HCT116 (cell line): ENCODE results near the gene HMCN2. TPM values are rescaled to one million over a fixed set of nuclear protein-coding genes. Genes with fewer than 3 reads are reported as not detected.

Source experiments
- ATAC-seq: fragments of 200-7000 bp; cut with Tn5 transposase; 2 replicates; pipeline ENCODE4 v1.9.1; 2020; ENCODE audit warnings: mild to moderate bottlenecking, moderate library complexity
- BruUV-seq: library from RNA; stranded (reverse); fragments of 400-500 nt; replicated peaks from 2 replicates; lab custom pipeline; 2021; lab: Mats Ljungman, UMichigan
- CTCF ChIA-PET: fragments of 300-600 bp; sonication (Branson Sonifier 250); formaldehyde crosslinking; loops from one replicate; lab custom pipeline; 2021; ENCODE audit warnings: antibody characterized with exemption; lab: Charles Lee
- POLR2A ChIA-PET: fragments of 300-600, 350-600 bp; sonication (Branson Sonifier 250); formaldehyde crosslinking; loops from one replicate; lab custom pipeline; 2021; ENCODE audit warnings: antibody characterized with exemption; lab: Charles Lee
- RAD21 ChIA-PET, 2 experiments: fragments of 300-600 bp; sonication (Branson Sonifier 250); formaldehyde crosslinking; loops; one replicate each; lab custom pipeline; 2023; ENCODE audit warnings: low total read pairs in 2 of 2; ENCODE audit not compliant: uncharacterized antibody in 2 of 2, unreplicated experiment in 2 of 2, low non-redundant PET in 1 of 2; lab: Charles Lee
- DNase-seq: peaks from one replicate; pipeline ENCODE4 v3.0.0-alpha.2; 2010; ENCODE audit warnings: low read depth, low spot score
- H2AFZ ChIP-seq: fragments of 200-600 bp; shearing (Covaris generic), sonication (generic); 2 replicates; pipeline ENCODE4 v1.6.1; 2017; ENCODE audit warnings: low read depth, mixed run types, mixed read lengths, antibody characterized with exemption, low read length; ENCODE audit not compliant: poor library complexity, severe bottlenecking
- H3K27ac ChIP-seq: 2 replicates; pipeline ENCODE4 v1.5.1; 2012; ENCODE audit warnings: low read depth, low read length
- H3K27me3 ChIP-seq: fragments of 200-600 bp; sonication (generic); 2 replicates; pipeline ENCODE4 v1.6.1; 2016; ENCODE audit warnings: mixed run types, low read length, mixed read lengths; ENCODE audit not compliant: insufficient read depth
- H3K36me3 ChIP-seq, 2 experiments: fragments of 200-500 bp in 1 of 2; fragments of 200-600 bp in 1 of 2; sonication (Bioruptor generic) in 1 of 2; sonication (generic) in 1 of 2; 2 replicates each; pipeline versions ENCODE4 v1.5.1 to v1.6.1; 2014 to 2016; ENCODE audit warnings: low read length in 2 of 2, inconsistent platforms in 1 of 2, mixed read lengths in 1 of 2, mixed run types in 1 of 2; ENCODE audit not compliant: insufficient read depth in 2 of 2, control insufficient read depth in 1 of 2
- H3K4me1 ChIP-seq, 2 experiments: fragments of 200-600 bp in 1 of 2; sonication (generic) in 1 of 2; 2 replicates each; pipeline versions ENCODE4 v1.5.1 to v1.6.1; 2012 to 2017; ENCODE audit warnings: low read length in 2 of 2, inconsistent platforms in 1 of 2, mild to moderate bottlenecking in 1 of 2, mixed read lengths in 1 of 2, mixed run types in 1 of 2, moderate library complexity in 1 of 2; ENCODE audit not compliant: insufficient read depth in 2 of 2, control insufficient read depth in 1 of 2
- H3K4me2 ChIP-seq: fragments of 200-600 bp; sonication (generic); 2 replicates; pipeline ENCODE4 v1.6.1; 2017; ENCODE audit warnings: mixed run types, low read length, mixed read lengths
- H3K4me3 ChIP-seq, 2 experiments: fragments of 200-600 bp in 1 of 2; sonication (generic) in 1 of 2; replicated peaks in 1 of 2; 2 replicates each; pipeline ENCODE4 v1.5.1; 2011 to 2016; ENCODE audit warnings: low read length in 2 of 2, control low read depth in 1 of 2, low read depth in 1 of 2, mild to moderate bottlenecking in 1 of 2, mixed read lengths in 1 of 2, mixed run types in 1 of 2
- H3K79me2 ChIP-seq: fragments of 200-600 bp; sonication (generic); 2 replicates; pipeline ENCODE4 v1.6.1; 2017; ENCODE audit warnings: mild to moderate bottlenecking, mixed run types, low read length, moderate library complexity, mixed read lengths; ENCODE audit not compliant: insufficient read depth
- H3K9ac ChIP-seq: fragments of 200-600 bp; sonication (generic); 2 replicates; pipeline ENCODE4 v1.6.1; 2016; ENCODE audit warnings: low read length, mixed read lengths
- H3K9me2 ChIP-seq: fragments of 200-600 bp; sonication (generic), shearing (Covaris generic); 2 replicates; pipeline ENCODE4 v1.6.1; 2017; ENCODE audit warnings: mixed run types, mild to moderate bottlenecking, moderate library complexity; ENCODE audit not compliant: insufficient read depth
- H3K9me3 ChIP-seq, 2 experiments: fragments of 200-500 bp in 1 of 2; fragments of 200-600 bp in 1 of 2; sonication (Bioruptor generic) in 1 of 2; sonication (generic) in 1 of 2; 2 replicates each; pipeline ENCODE4 v1.6.1; 2014 to 2017; ENCODE audit warnings: low read length in 2 of 2, mixed read lengths in 2 of 2, inconsistent platforms in 1 of 2, low read depth in 1 of 2, mild to moderate bottlenecking in 1 of 2, mixed run types in 1 of 2, moderate library complexity in 1 of 2; ENCODE audit not compliant: control insufficient read depth in 1 of 2, insufficient read depth in 1 of 2
- H4K20me1 ChIP-seq: fragments of 200-600 bp; sonication (generic), shearing (Covaris generic); 2 replicates; pipeline ENCODE4 v1.6.1; 2017; ENCODE audit warnings: mixed run types, mild to moderate bottlenecking, moderate library complexity; ENCODE audit not compliant: insufficient read depth
- CBX3 ChIP-seq: IDR thresholded peaks from 2 replicates; pipeline ENCODE4 v1.6.1; 2012; ENCODE audit warnings: low read depth
- CEBPB ChIP-seq: IDR thresholded peaks from 2 replicates; pipeline ENCODE4 v1.6.1; 2012; ENCODE audit warnings: low read depth
- EGR1 ChIP-seq: IDR thresholded peaks from 2 replicates; pipeline ENCODE4 v1.6.1; 2012; ENCODE audit warnings: low read depth
- EZH2 ChIP-seq: fragments of 200-600 bp; sonication (generic); IDR thresholded peaks from 2 replicates; pipeline ENCODE4 v1.6.1; 2017; ENCODE audit warnings: antibody characterized with exemption, mixed run types
- FOSL1 ChIP-seq: IDR thresholded peaks from 2 replicates; pipeline ENCODE4 v1.6.1; 2012; ENCODE audit warnings: low read depth
- JUND ChIP-seq: IDR thresholded peaks from 2 replicates; pipeline ENCODE4 v1.6.1; 2012
- POLR2AphosphoS5 ChIP-seq: IDR thresholded peaks from 2 replicates; pipeline ENCODE4 v1.6.1; 2011; ENCODE audit warnings: mild to moderate bottlenecking, low read depth, low read length, moderate library complexity
- RAD21 ChIP-seq: IDR thresholded peaks from 2 replicates; pipeline ENCODE4 v1.6.1; 2012; ENCODE audit warnings: low read depth, mild to moderate bottlenecking
- REST ChIP-seq: IDR thresholded peaks from 2 replicates; pipeline ENCODE4 v1.6.1; 2012; ENCODE audit warnings: low read depth
- SIN3A ChIP-seq: IDR thresholded peaks from 2 replicates; pipeline ENCODE4 v1.6.1; 2012; ENCODE audit warnings: low read depth
- SP1 ChIP-seq: IDR thresholded peaks from 2 replicates; pipeline ENCODE4 v1.6.1; 2012; ENCODE audit warnings: low read depth
- SRF ChIP-seq: IDR thresholded peaks from 2 replicates; pipeline ENCODE4 v1.6.1; 2012; ENCODE audit warnings: low read depth
- TCF7L2 ChIP-seq: IDR thresholded peaks from 2 replicates; pipeline ENCODE4 v1.7.0; 2011; ENCODE audit warnings: borderline replicate concordance, inconsistent platforms; ENCODE audit not compliant: insufficient read depth, insufficient read length; ENCODE audit errors: extremely low read depth
- YY1 ChIP-seq: IDR thresholded peaks from 2 replicates; pipeline ENCODE4 v1.6.1; 2011; ENCODE audit warnings: low read length, low read depth, moderate library complexity, mild to moderate bottlenecking; ENCODE audit not compliant: insufficient replicate concordance; ENCODE audit errors: extremely low read depth
- ZBTB33 ChIP-seq: IDR thresholded peaks from 2 replicates; pipeline ENCODE4 v1.6.1; 2011; ENCODE audit warnings: mild to moderate bottlenecking, low read length, moderate library complexity; ENCODE audit not compliant: insufficient replicate concordance; ENCODE audit errors: extremely low read depth
- ZFX ChIP-seq: fragments of 450-650 bp; IDR thresholded peaks from 2 replicates; pipeline ENCODE4 v1.6.1; 2017
- ZNF274 ChIP-seq: fragments of 200-500 bp; sonication (Bioruptor generic); IDR thresholded peaks from 2 replicates; pipeline ENCODE4 v1.6.1; 2014; ENCODE audit warnings: mild to moderate bottlenecking, low read depth, low read length, inconsistent platforms
- intact Hi-C: fragments of 100-400 bp; cut with micrococcal nuclease; formaldehyde crosslinking; loops from 2 replicates; pipeline ENCODE4 v1.10.0; 2022
- total RNA-seq: library from RNA; stranded (reverse); gene quantifications from one replicate; pipeline ENCODE4 v1.2.1, GENCODE V29; 2021; ENCODE audit not compliant: unreplicated experiment
- TF ChIP-seq, protein P1 (sequence below): IDR thresholded peaks from 2 replicates; pipeline ENCODE4 v1.6.1; 2012

HMCN2 gene
- total RNA-seq, 1 experiment from 2014 or later: 0.22 TPM

DNA sequence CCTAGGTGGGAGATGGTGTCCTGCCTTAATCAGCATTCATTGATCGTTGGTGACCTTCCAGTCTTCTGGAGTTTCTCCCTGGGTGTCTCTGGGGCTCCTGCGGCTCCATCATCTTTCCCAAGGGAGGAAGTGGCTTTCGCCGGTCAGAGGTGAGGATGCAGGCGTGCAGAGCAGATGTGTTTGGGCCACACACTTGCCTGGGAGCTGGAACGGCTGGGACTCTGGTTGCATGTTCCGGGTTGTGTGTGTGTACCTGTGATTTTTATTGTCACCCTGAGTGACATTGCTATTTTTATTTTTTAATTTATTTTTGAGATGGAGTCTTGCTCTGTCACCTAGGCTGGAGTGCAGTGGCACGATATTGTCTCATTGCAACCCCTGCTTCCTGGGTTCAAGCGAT lies 9.6 kb downstream of the HMCN2 start:
- TF ChIP-seq SRF (no peak), ZNF274 (no peak), CBX3 (no peak), EGR1 (no peak), REST (no peak), JUND (no peak), RAD21 (no peak), FOSL1 (no peak), ZFX (no peak), EZH2 (no peak), CEBPB (no peak), TCF7L2 (no peak), YY1 (no peak), SIN3A (no peak), SP1 (no peak), POLR2AphosphoS5 (no peak), ZBTB33 (no peak)
- TF ChIP-seq, protein P1, sequence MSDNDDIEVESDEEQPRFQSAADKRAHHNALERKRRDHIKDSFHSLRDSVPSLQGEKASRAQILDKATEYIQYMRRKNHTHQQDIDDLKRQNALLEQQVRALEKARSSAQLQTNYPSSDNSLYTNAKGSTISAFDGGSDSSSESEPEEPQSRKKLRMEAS: no peak
- H3K4me1 ChIP-seq: no peaks in the 10 kb centered on the region
- no peak for ATAC-seq
- intact Hi-C loops: no loop called here
- no peak overlapping the region for H3K9ac ChIP-seq
- POLR2A ChIA-PET: no interaction called here
- DNase-seq: no peak
- H3K27me3 ChIP-seq: no peaks in the 10 kb centered on the region
- no peaks in the 10 kb centered on the region for H3K79me2 ChIP-seq
- H4K20me1 ChIP-seq: no peaks in the 10 kb centered on the region
- RAD21 ChIA-PET: no interaction called here
- H2AFZ ChIP-seq: no peak overlapping the region
- no peak overlapping the region for H3K27ac ChIP-seq
- no peaks in the 10 kb centered on the region for H3K9me2 ChIP-seq
- BruUV-seq: no TSS peak
- H3K36me3 ChIP-seq: no peaks in the 10 kb centered on the region
- no peak overlapping the region for H3K4me3 ChIP-seq
- H3K9me3 ChIP-seq: no peaks in the 10 kb centered on the region
- CTCF ChIA-PET: no interaction called here
- no peak overlapping the region for H3K4me2 ChIP-seq
